GM12873 (cell line): ENCODE data around the gene MROH2A.

Source experiments
- CTCF ChIP-seq: IDR thresholded peaks from 2 replicates; pipeline ENCODE4 v1.5.1; 2012; ENCODE audit warnings: low read depth, mild to moderate bottlenecking, moderate library complexity, low read length, control low read depth; ENCODE audit not compliant: insufficient read depth; ENCODE audit errors: missing control alignments

The MROH2A gene

GRCh38 chr2:233847248-233847898 lies 69.2 kb downstream of the MROH2A start:
- no peak for TF ChIP-seq CTCF

- TF ChIP-seq CTCF = no peak
Observed at GRCh38 chr2:233848276-233848675, 70.1 kb downstream of the MROH2A start.

GRCh38 chr2:233849607-233850271 lies 71.6 kb downstream of the MROH2A start:
- TF ChIP-seq CTCF = no peak

- TF ChIP-seq CTCF = no peak
Observed at GRCh38 chr2:233850745-233851144, 72.6 kb downstream of the MROH2A start.

GRCh38 chr2:233851169-233851568 lies 73.0 kb downstream of the MROH2A start:
- no peak for TF ChIP-seq CTCF

- TF ChIP-seq CTCF = no peak
Observed at GRCh38 chr2:233852056-233852455, 73.9 kb downstream of the MROH2A start.

GRCh38 chr2:233853353-233853752 lies 75.2 kb downstream of the MROH2A start:
- TF ChIP-seq CTCF = no peak
